Endothelial cell of umbilical vein (primary cell): ENCODE measurements around the gene EHD1. TPM values are rescaled to one million over a fixed set of nuclear protein-coding genes. Genes with fewer than 3 reads are reported as not detected.

Source experiments
- BruUV-seq: library from RNA; stranded (reverse); fragments of 400-500 nt; replicated peaks from 2 replicates; lab custom pipeline; 2021; lab: Mats Ljungman, UMichigan
- CTCF ChIA-PET: fragments of 300-600, 350-600 bp; sonication (Branson Sonifier 250); formaldehyde crosslinking; loops from one replicate; lab custom pipeline; 2021; ENCODE audit warnings: antibody characterized with exemption, inconsistent platforms; lab: Charles Lee
- POLR2A ChIA-PET: fragments of 300-600, 350-600 bp; sonication (Branson Sonifier 250); formaldehyde crosslinking; loops from one replicate; lab custom pipeline; 2021; ENCODE audit warnings: antibody characterized with exemption, inconsistent platforms; lab: Charles Lee
- DNase-seq: peaks from one replicate; pipeline ENCODE4 v3.0.0-alpha.2; 2011; ENCODE audit warnings: low read depth, low spot score
- FAIRE-seq: peaks from 2 replicates; lab custom pipeline; 2011; peaks lifted over from hg19 to GRCh38; lab: Jason Lieb, UNC
- H2AFZ ChIP-seq: 2 replicates; pipeline ENCODE4 v1.6.0; 2012; ENCODE audit warnings: low read depth, low read length, control low read depth, inconsistent platforms
- H3K27ac ChIP-seq: 2 replicates; pipeline ENCODE4 v1.5.1; 2011; ENCODE audit warnings: low read depth, mild to moderate bottlenecking, control low read depth, low read length, moderate library complexity; ENCODE audit not compliant: insufficient read depth
- H3K27me3 ChIP-seq, 2 experiments: 2 replicates each; pipeline versions ENCODE4 v1.6.0 to v1.6.1; 2011; ENCODE audit warnings: low read length in 2 of 2, mixed read lengths in 1 of 2; ENCODE audit not compliant: control insufficient read depth in 2 of 2, insufficient read depth in 2 of 2
- H3K36me3 ChIP-seq, 2 experiments: 2 replicates in 1 of 2; 3 replicates in 1 of 2; pipeline ENCODE4 v1.5.1; 2011; ENCODE audit warnings: low read length in 2 of 2, mild to moderate bottlenecking in 1 of 2, moderate library complexity in 1 of 2; ENCODE audit not compliant: control insufficient read depth in 2 of 2, insufficient read depth in 2 of 2; ENCODE audit errors: extremely low read depth in 1 of 2
- H3K4me1 ChIP-seq: 3 replicates; pipeline ENCODE4 v1.5.1; 2011; ENCODE audit warnings: mild to moderate bottlenecking, low read length; ENCODE audit not compliant: control insufficient read depth, insufficient read depth; ENCODE audit errors: extremely low read depth
- H3K4me2 ChIP-seq: 2 replicates; pipeline ENCODE4 v1.6.1; 2011; ENCODE audit warnings: low read length, control low read depth, mixed read lengths; ENCODE audit not compliant: insufficient read depth
- H3K4me3 ChIP-seq, 3 experiments: fragments of 200-600 bp in 1 of 3; sonication (generic), shearing (Covaris generic) in 1 of 3; replicated peaks in 1 of 3; 2 replicates each; pipeline ENCODE4 v1.5.1; 2011 to 2016; ENCODE audit warnings: control low read depth in 3 of 3, low read length in 3 of 3, mild to moderate bottlenecking in 2 of 3, inconsistent platforms in 1 of 3, low read depth in 1 of 3, moderate library complexity in 1 of 3; ENCODE audit not compliant: insufficient read depth in 1 of 3
- H3K79me2 ChIP-seq: 2 replicates; pipeline ENCODE4 v1.6.0; 2012; ENCODE audit warnings: low read length, inconsistent platforms; ENCODE audit not compliant: control insufficient read depth, insufficient read depth
- H3K9ac ChIP-seq: replicated peaks from 2 replicates; pipeline ENCODE3; 2011; ENCODE audit warnings: low read length, control low read depth; ENCODE audit not compliant: insufficient read depth; ENCODE audit errors: extremely low read depth
- H3K9me1 ChIP-seq: replicated peaks from 3 replicates; pipeline ENCODE4 v1.6.0; 2011; ENCODE audit warnings: mild to moderate bottlenecking, low read length; ENCODE audit not compliant: control insufficient read depth, insufficient read depth; ENCODE audit errors: extremely low read depth
- H3K9me3 ChIP-seq: replicated peaks from 2 replicates; pipeline ENCODE4 v1.5.1; 2012; ENCODE audit warnings: low read length, inconsistent platforms; ENCODE audit not compliant: control insufficient read depth, insufficient read depth
- H4K20me1 ChIP-seq: replicated peaks from 2 replicates; pipeline ENCODE3; 2011; ENCODE audit warnings: mild to moderate bottlenecking, low read length; ENCODE audit not compliant: control insufficient read depth, insufficient read depth; ENCODE audit errors: extremely low read depth
- CTCF ChIP-seq, 2 donors: IDR thresholded peaks; 1 replicate in 1 of 2; 2 replicates in 1 of 2; pipeline ENCODE4 v1.5.1; 2011; ENCODE audit warnings: low read length in 2 of 2, mild to moderate bottlenecking in 2 of 2, moderate library complexity in 2 of 2, control low read depth in 1 of 2, inconsistent platforms in 1 of 2, low read depth in 1 of 2; ENCODE audit not compliant: insufficient read depth in 1 of 2; ENCODE audit errors: extremely low read depth in 1 of 2
- EZH2 ChIP-seq: IDR thresholded peaks from 2 replicates; pipeline ENCODE4 v1.6.1; 2012; ENCODE audit warnings: borderline replicate concordance, low read depth, mild to moderate bottlenecking, moderate library complexity, low read length, inconsistent platforms; ENCODE audit not compliant: severe bottlenecking
- GATA2 ChIP-seq: IDR thresholded peaks from 2 replicates; pipeline ENCODE4 v1.7.0; 2011; ENCODE audit warnings: low read depth, mild to moderate bottlenecking, moderate library complexity, mixed read lengths, low read length; ENCODE audit not compliant: insufficient read length, insufficient read depth
- JUN ChIP-seq: IDR thresholded peaks from 2 replicates; pipeline ENCODE4 v1.6.1; 2011; ENCODE audit warnings: borderline replicate concordance, low read depth; ENCODE audit not compliant: insufficient read length, insufficient read depth
- MAX ChIP-seq: IDR thresholded peaks from 2 replicates; pipeline ENCODE4 v1.6.1; 2011; ENCODE audit not compliant: insufficient read depth, insufficient read length
- POLR2AphosphoS5 ChIP-seq: IDR thresholded peaks from 2 replicates; pipeline ENCODE4 v1.6.1; 2012; ENCODE audit warnings: low read depth, mild to moderate bottlenecking, control low read depth, low read length, moderate library complexity; ENCODE audit not compliant: insufficient read depth
- dilution Hi-C: fragments of 300-500 bp; cut with MboI; formaldehyde crosslinking; loops from one replicate; pipeline ENCODE4 v1.15.0; 2019; ENCODE audit warnings: low sequenced_read_pairs; ENCODE audit not compliant: extremely low pct_ligation_motif_present
- intact Hi-C: fragments of 100-400 bp; cut with micrococcal nuclease; formaldehyde crosslinking; loops from one replicate; pipeline ENCODE4 v1.10.0; 2022
- polyA plus RNA-seq, 4 experiments: library from polyadenylated mRNA; depleted of rRNA in 3 of 4; stranded (reverse) in 3 of 4; unstranded in 1 of 4; fragments of >200 nt; gene quantifications; 2 replicates each; pipeline versions ENCODE4 v1.2.1 to v1.2.3, GENCODE V29; 2011 to 2012; ENCODE audit warnings: missing spikeins in 1 of 4
- total RNA-seq: library from RNA; stranded (reverse); gene quantifications from 2 replicates; pipeline ENCODE4 v1.2.3, GENCODE V29; 2021

The EHD1 gene
- total and polyA plus RNA-seq, 2 donors (not counting 3 experiments of a cell fraction or from before 2014, with no cell fraction given): 109 to 136 TPM

DNA sequence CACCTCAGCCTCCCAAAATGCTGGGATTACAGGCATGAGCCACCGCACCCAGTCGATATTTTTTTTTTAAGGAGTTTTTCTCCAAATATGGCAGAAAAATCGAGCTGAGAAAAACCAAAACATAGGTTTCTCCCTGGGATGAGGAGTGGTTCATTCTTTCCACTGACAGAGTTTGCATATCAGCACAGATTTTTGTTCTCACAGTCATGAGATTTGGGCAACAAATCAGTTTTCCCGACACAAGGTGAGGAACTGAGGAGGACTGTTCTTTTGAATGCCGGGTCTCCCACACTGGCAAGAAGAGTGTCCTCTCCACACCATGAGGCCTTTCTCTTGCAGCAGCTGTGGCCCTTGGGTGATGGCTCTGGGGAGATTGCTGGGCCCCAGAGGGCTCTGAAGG is 3.8 kb upstream of the EHD1 start:
- DNase-seq (no peak), FAIRE-seq (no peak)
- CTCF ChIA-PET: interaction anchor here (1.3 to 2.7 kb wide), 5 partner anchors 13 to 132 kb away, joined by 3 to 7 read pairs (median 5); partner anchors contain the start of genes ARL2 and CDC42BPG

More for the DNA sequence above, 3.8 kb upstream of the EHD1 start:
- Histone ChIP-seq H3K79me2 (peaks cover 11% of the 10 kb centered on the region), H4K20me1 (no peaks in the 10 kb centered on the region), H3K9ac (no peak overlapping the region), H3K9me3 (no peaks in the 10 kb centered on the region), H3K27me3 (no peaks in the 10 kb centered on the region), H2AFZ (no peak overlapping the region), H3K9me1 (no peaks in the 10 kb centered on the region), H3K4me1 (peaks cover 17% of the 10 kb centered on the region), H3K4me3 (no peak overlapping the region), H3K4me2 (no peak overlapping the region), H3K27ac (no peak overlapping the region), H3K36me3 (no peaks in the 10 kb centered on the region)
- TF ChIP-seq EZH2: no peak
- no peak for TF ChIP-seq POLR2AphosphoS5
- TF ChIP-seq GATA2: no peak
- TF ChIP-seq JUN: no peak
- no peak for TF ChIP-seq MAX
- TF ChIP-seq CTCF (IDR thresholded peaks at IDR 0.05; ENCODE audit: extremely low read depth in 1 of 2, insufficient read depth in 1 of 2, low read depth in 1 of 2, low read length in 2 of 2): no peak
- intact Hi-C loops: no loop called here
- dilution Hi-C loops: no loop called here
- POLR2A ChIA-PET: no interaction called here
- no TSS peak for BruUV-seq
